GM19455 (cell line): ENCODE measurements around the gene KLRD1.
"Not testable (repeated sequence)": the region's sequence is repeated elsewhere in the genome, so short reads cannot be mapped to it uniquely, and the experiment has no call there.

Source experiments
- ATAC-seq: cut with Tn5 transposase; IDR thresholded peaks from one replicate; pipeline ENCODE4 v1.9.1; 2021; ENCODE audit not compliant: unreplicated experiment

Gene KLRD1

DNA sequence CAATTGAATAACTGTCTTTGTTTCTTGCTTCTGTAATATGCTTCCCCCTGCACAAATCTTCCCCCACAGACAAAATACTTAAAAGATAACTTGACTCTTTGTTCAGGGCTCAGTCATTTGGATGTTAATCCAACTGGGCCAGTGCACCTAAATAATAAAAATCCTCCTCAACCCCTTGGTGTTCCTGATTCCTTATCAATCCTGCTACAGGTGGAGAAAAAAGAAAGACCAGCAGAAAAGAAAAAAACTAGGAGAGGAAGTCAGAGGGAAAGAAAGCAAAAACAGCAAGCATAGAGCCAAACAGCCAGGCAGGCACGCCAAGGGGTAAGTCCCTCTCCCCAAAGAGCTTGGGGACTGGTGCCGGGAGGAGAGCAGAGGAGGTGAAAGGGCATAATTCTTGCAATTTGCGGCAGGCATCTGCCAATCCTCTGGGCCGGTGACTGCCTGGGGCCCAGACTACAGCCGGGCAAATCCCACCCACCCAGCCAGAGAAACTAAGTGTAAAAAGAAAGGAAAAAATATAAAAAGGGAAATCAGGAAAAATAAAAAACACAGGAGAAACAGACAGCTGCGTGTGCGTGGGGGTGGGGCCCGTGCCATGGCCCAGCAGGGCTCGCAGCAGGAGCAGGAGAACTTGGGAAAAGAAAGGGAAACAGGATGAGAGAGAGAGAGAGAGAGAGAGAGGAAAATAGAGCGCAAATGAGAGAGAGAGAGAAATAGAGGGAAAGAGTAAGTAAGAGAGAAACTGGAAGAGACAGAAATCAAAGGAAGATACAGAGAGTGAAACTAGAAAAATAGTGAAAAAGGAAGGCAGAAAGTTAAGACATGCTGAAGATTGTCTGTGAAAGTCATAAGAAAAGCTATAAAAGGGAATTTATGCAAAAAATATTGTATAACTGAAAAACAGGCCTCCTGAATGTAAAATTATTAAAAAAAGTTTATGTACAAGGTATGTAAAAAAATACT lies 60.8 kb downstream of the KLRD1 start:
- no peak for ATAC-seq

DNA sequence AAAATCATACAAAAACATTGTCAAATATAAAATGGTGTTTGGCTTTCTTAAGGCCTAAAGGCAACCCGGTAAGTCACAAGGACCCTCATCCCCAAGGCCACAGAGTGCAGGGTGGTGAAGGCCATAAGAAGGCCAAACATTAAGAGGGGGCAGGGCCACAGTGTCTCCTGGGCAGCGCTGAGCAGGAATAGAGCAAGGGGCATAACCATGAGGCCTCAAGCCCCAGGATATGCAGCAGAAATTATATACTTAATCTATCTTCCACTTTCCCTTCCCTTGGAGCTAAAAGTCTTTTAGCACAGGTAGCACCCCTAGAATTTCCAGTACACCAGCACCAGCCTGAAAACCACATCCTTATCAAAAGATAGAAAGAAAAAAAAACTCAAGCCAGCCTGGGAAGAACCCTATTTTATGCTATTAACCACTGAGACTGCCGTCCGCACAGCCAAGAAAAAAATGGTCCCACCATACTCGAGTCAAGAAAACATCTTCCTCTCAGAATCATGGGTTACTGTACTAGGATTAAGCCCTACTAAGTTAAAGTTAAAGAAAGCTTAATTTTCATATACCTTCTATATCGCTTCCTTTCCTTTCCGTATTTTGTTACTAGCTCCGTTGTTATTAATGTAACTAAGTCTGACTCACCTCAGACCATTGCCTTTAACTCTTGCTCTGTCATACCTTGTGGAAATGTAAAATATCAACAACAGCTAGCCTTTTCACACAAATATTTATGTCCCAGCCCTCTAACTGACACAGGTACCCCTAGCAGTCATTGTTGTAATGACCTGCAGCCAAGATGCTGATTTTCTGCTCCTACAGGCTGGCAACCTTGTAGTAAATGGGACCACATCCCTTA lies 62.1 kb downstream of the KLRD1 start:
- ATAC-seq = no peak

DNA sequence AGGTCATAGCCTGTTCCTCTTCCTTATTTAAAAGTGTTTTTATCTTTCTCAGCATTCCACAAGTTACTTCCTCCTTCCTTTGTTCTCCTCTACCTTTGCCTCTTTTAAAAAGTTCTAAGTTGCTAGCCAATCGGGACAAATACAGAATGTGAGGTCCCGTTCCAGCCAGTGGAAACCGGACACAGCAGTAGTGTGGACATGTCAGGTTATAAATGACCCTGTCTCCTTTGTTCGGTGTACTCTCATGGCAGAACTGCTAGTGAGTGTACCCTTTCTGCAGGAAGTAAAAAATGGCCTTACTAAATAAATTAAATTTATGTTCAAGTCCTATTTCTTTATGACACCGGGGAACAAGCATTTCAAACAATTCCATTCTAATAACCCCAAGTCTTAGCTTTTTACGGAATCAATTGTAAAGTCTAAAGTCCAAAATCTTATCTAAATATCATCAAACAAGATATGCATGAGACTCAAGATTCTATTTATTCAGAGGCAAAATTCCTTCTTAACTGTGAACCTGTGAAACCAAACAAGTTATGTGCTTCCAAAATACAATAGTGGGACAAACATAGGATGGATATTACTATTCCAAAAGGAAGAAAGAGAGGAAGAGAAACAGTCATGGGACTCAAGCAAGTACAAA lies 64.3 kb downstream of the KLRD1 start:
- not testable (repeated sequence) for ATAC-seq

DNA sequence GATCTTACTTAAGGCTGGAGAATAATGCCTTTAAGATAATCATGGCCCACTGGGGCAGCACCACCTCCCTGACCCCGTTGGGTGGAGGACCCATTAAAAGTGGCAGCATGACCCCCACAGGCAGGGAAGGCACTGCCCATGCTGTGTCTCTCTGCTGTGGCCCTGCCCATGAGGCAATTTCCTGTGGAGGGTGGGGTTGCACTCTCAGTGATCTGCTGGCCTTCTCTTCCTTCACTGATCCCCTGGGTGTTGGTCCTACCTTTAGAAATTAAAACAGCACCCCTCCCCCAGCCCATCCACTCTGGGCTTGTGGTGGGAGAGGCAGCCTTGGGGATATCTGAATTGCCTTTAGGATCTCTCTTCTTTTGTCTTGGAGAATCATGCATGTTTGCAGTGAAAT lies 64.9 kb downstream of the KLRD1 start:
- ATAC-seq = no peak

DNA sequence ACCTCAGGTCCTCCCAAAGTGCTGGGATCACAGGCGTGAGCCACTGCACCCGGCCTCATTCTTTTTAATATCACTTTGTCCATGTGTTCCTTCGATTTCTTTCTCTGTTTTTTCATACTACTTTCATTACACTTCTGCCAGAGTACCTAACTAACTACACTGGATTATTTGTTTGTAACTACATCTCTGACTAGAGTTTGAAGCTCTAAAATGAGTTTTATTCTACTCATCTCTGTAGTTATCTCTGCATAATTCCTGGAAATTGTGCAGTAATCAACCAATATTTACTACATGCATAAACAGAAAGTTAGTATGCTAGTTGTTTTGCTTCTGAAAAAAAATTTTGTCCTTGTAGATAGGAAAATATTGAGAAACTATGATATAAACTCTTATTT lies 67.0 kb downstream of the KLRD1 start:
- ATAC-seq = no peak

DNA sequence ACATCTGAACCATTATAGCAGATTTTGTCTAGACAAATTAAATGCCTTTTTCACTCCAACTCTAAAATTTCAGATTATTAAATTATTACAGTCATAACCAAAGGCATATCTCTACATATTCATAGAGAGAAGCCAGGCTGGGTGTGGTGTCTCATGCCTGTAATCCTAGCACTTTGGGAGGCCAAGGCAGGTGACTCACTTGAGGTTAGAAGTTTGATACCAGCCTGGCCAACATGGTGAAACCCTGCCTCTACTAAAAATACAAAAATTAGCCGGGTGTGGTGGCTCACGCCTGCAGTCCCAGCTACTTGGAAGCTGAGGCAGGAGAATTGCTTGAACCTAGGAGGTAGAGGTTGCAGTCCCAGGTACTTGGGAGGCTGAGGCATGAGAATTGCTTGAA lies 71.1 kb downstream of the KLRD1 start:
- not testable (repeated sequence) for ATAC-seq
